AG04450 (cell line): ENCODE measurements around the gene ARL5B. TPM values are rescaled to one million over a fixed set of nuclear protein-coding genes. Genes with fewer than 3 reads are reported as not detected.

Experiments
- CTCF ChIA-PET: fragments of 300-600, 350-600 bp; formaldehyde crosslinking; extraction: SDS; loops from one replicate; lab custom pipeline; 2022; ENCODE audit warnings: antibody characterized with exemption, inconsistent platforms; lab: Charles Lee
- POLR2A ChIA-PET: fragments of 350-600 bp; formaldehyde crosslinking; extraction: SDS; loops from one replicate; lab custom pipeline; 2021; ENCODE audit warnings: antibody characterized with exemption, inconsistent platforms; lab: Yijun Ruan, JAX
- DNase-seq: peaks from one replicate; pipeline ENCODE4 v3.0.0-alpha.2; 2011; ENCODE audit warnings: low read depth, low spot score
- H3K27ac ChIP-seq: one replicate; pipeline ENCODE4 v1.5.1; 2012; ENCODE audit warnings: low read depth, low read length, control low read depth
- H3K27me3 ChIP-seq: one replicate; pipeline ENCODE4 v1.6.0; 2012; ENCODE audit warnings: low read length; ENCODE audit not compliant: control insufficient read depth, insufficient read depth
- H3K4me3 ChIP-seq: 2 replicates; pipeline ENCODE4 v1.5.1; 2011; ENCODE audit warnings: mild to moderate bottlenecking, low read depth, low read length, control low read depth
- H3K9me3 ChIP-seq: 2 replicates; pipeline ENCODE4 v1.5.1; 2012; ENCODE audit warnings: low read length; ENCODE audit not compliant: control insufficient read depth, insufficient read depth
- polyA plus RNA-seq: library from polyadenylated mRNA; depleted of rRNA; stranded (reverse); fragments of >200 nt; gene quantifications from 2 replicates; pipeline ENCODE4 v1.2.3, GENCODE V29; 2011
- TF ChIP-seq, protein P1 (sequence below): IDR thresholded peaks from 2 replicates; pipeline ENCODE4 v1.5.1; 2011; ENCODE audit warnings: low read depth, low read length, control low read depth, inconsistent platforms

The ARL5B gene
- polyA plus RNA-seq, 1 experiment: 24.2 TPM

DNA sequence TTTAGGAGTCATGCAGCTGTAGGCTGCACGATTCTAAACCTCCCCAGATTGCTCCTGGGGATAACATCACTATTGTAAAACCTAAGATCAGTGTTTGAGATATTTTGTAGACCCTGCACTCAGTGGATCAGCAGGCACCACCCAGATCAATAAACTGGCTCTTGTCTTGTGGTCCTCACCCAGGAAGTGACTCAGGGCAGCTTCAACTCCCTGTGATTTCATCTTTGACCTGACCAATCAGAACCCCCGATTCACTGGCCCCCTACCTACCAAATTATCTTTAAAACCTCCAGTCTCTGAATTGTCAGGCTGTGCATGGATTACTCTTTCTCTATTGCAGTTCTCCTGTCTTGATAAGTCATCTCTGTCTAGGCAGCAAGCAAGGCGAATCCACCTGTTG lies 25.7 kb downstream of the ARL5B start:
- Histone ChIP-seq H3K9me3 (no peaks in the 10 kb centered on the region), H3K27ac (no peak overlapping the region), H3K27me3 (no peaks in the 10 kb centered on the region), H3K4me3 (no peak overlapping the region)
- TF ChIP-seq, protein P1, sequence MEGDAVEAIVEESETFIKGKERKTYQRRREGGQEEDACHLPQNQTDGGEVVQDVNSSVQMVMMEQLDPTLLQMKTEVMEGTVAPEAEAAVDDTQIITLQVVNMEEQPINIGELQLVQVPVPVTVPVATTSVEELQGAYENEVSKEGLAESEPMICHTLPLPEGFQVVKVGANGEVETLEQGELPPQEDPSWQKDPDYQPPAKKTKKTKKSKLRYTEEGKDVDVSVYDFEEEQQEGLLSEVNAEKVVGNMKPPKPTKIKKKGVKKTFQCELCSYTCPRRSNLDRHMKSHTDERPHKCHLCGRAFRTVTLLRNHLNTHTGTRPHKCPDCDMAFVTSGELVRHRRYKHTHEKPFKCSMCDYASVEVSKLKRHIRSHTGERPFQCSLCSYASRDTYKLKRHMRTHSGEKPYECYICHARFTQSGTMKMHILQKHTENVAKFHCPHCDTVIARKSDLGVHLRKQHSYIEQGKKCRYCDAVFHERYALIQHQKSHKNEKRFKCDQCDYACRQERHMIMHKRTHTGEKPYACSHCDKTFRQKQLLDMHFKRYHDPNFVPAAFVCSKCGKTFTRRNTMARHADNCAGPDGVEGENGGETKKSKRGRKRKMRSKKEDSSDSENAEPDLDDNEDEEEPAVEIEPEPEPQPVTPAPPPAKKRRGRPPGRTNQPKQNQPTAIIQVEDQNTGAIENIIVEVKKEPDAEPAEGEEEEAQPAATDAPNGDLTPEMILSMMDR: no peak
- no peak for DNase-seq
- ChIA-PET CTCF (no interaction called here), POLR2A (interaction anchor here (0.9 kb wide), 1 partner anchor 15 kb away, joined by 3 read pairs; no protein-coding TSS in a partner anchor)

DNA sequence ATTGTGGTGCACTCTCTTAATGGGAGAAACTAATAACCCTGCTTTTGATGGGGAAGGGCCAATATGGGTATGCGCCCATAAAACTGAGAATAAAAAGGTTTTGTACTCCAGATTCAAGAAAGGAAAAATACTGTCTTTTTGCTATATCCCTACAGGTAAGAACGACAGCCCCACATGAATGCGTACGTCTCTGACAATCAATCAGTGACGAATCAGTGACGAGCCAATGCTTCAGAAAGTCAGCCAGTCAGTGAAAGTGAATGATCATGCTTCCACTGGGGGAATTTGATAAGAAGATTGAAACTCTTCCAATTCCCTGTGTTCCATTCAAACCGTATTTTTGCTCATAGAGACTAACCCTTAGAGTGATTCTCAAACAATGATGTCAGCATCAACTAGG lies 26.3 kb downstream of the ARL5B start:
- TF ChIP-seq, protein P1: no peak
- Histone ChIP-seq H3K27me3 (no peaks in the 10 kb centered on the region), H3K9me3 (no peaks in the 10 kb centered on the region), H3K27ac (no peak overlapping the region), H3K4me3 (no peak overlapping the region)
- ChIA-PET CTCF (no interaction called here), POLR2A (no interaction called here)
- DNase-seq: no peak

DNA sequence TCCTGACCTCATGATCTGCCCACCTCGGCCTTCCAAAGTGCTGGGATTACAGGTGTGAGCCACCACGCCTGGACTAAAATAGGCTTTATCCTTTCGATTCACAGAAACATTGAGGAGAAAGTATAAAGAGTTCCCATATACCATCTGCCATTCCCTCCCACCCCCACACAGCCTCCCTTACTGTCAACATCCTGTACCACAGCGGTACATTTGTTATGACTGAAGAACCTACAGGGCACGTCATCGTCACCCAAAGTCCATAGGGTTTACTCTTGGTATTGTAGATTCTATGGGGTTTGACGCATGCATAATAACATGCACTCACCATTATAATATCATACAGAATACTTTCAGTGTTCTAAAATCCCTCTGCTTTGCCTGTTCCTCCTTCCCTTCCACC lies 28.0 kb downstream of the ARL5B start:
- ChIA-PET CTCF (interaction anchor here (0.6 kb wide), 1 partner anchor 1475 kb away, joined by 4 read pairs; no protein-coding TSS in a partner anchor), POLR2A (no interaction called here)
- DNase-seq: no peak
- Histone ChIP-seq H3K4me3 (no peak overlapping the region), H3K27me3 (no peaks in the 10 kb centered on the region), H3K27ac (no peak overlapping the region), H3K9me3 (no peaks in the 10 kb centered on the region)
- TF ChIP-seq, protein P1: no peak

DNA sequence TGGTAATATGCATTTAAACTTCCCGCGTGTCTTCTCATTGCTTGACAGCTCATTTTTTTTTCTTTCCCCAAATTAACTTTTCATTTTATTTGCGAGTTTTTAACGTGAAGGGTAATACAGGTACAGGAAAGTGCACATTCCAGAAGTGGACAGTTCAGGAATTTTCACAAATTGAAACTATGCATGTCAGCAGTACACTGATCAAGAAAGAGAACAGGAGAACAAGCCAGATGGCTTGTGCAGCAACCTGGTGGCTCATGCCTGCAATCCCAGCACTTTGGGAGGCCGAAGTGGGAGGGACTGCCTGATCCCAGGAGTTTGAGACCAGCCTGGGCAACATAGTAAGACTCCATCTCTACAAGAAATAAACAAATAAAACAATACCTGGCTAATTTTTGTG lies 28.5 kb downstream of the ARL5B start:
- TF ChIP-seq, protein P1: no peak
- no peak overlapping the region for H3K27ac ChIP-seq
- no peaks in the 10 kb centered on the region for H3K27me3 ChIP-seq
- POLR2A ChIA-PET: no interaction called here
- DNase-seq: no peak
- H3K9me3 ChIP-seq: no peaks in the 10 kb centered on the region
- H3K4me3 ChIP-seq: no peak overlapping the region
- CTCF ChIA-PET: interaction anchor here (0.6 kb wide), 1 partner anchor 1474 kb away, joined by 4 read pairs; no protein-coding TSS in a partner anchor

DNA sequence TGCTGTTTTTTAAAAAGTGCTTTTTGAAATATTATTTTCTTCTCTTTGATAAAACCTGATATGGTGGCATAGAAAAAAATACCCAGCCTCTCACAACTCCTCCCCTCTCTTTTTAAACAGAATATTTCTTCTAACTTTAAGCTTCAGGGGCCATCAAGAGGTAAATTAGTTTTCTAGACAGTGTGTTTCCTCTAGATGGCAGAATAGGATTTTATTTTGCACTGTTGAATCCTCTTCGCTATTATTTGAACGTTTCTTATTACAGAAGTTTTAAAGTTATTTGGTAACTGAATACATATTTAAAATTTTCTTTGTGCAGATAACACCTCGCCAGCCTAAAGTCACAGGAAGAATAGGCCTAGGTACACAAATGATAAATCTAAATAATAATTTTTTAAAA lies 30.3 kb downstream of the ARL5B start:
- DNase-seq: no peak
- ChIA-PET POLR2A (interaction anchor here (1.3 kb wide), 1 partner anchor 24 kb away, joined by 4 read pairs; no protein-coding TSS in a partner anchor), CTCF (interaction anchor here (0.5 to 2.2 kb wide), 15 partner anchors 13 to 1128 kb away, joined by 3 to 16 read pairs (median 3); no protein-coding TSS in a partner anchor)
- no peak overlapping the region for H3K27ac ChIP-seq
- no peaks in the 10 kb centered on the region for H3K27me3 ChIP-seq
- TF ChIP-seq, protein P1: peak; percentile 54
- H3K9me3 ChIP-seq: no peaks in the 10 kb centered on the region
- H3K4me3 ChIP-seq: no peak overlapping the region
